CD14-positive monocyte (primary cell): Measurements from ENCODE around the gene RAB11FIP2. TPM values are rescaled to one million over a fixed set of nuclear protein-coding genes. Genes with fewer than 3 reads are reported as not detected.

Experiments
- DNase-seq, 3 donors: peaks; one replicate each; pipeline ENCODE4 v3.0.0-alpha.2; 2011 to 2022
- H2AFZ ChIP-seq: 2 replicates; pipeline ENCODE4 v1.6.0; 2012; ENCODE audit warnings: mild to moderate bottlenecking, low read depth, low read length, inconsistent platforms; ENCODE audit not compliant: insufficient read depth, poor library complexity, severe bottlenecking
- H3K27ac ChIP-seq, 2 donors: 1 replicate in 1 of 2; 2 replicates in 1 of 2; pipeline ENCODE4 v1.5.1; 2012 to 2013; ENCODE audit warnings: low read length in 2 of 2, control low read depth in 1 of 2, inconsistent platforms in 1 of 2, low read depth in 1 of 2, mild to moderate bottlenecking in 1 of 2
- H3K27me3 ChIP-seq, 2 donors: one replicate each; pipeline versions ENCODE4 v1.6.0 to v1.6.1; 2011 to 2013; ENCODE audit warnings: low read length in 2 of 2; ENCODE audit not compliant: control insufficient read depth in 2 of 2, insufficient read depth in 2 of 2
- H3K36me3 ChIP-seq, 2 donors: replicated peaks in 1 of 2; 1 replicate in 1 of 2; 2 replicates in 1 of 2; pipeline versions ENCODE4 v1.5.1 to v1.6.1; 2012 to 2013; ENCODE audit warnings: low read length in 2 of 2, control low read depth in 1 of 2, inconsistent platforms in 1 of 2, mild to moderate bottlenecking in 1 of 2; ENCODE audit not compliant: insufficient read depth in 2 of 2, control insufficient read depth in 1 of 2
- H3K4me1 ChIP-seq, 2 donors: 1 replicate in 1 of 2; 2 replicates in 1 of 2; pipeline versions ENCODE4 v1.5.1 to v1.6.1; 2012 to 2013; ENCODE audit warnings: low read length in 2 of 2, control low read depth in 1 of 2, inconsistent platforms in 1 of 2, mild to moderate bottlenecking in 1 of 2, moderate library complexity in 1 of 2; ENCODE audit not compliant: insufficient read depth in 2 of 2, control insufficient read depth in 1 of 2
- H3K4me2 ChIP-seq: replicated peaks from 2 replicates; pipeline ENCODE3; 2012; ENCODE audit warnings: low read length, moderate library complexity, mild to moderate bottlenecking; ENCODE audit not compliant: poor library complexity, severe bottlenecking; ENCODE audit errors: extremely low read depth
- H3K4me3 ChIP-seq, 3 experiments: fragments of 200-600 bp in 1 of 3; sonication (generic) in 1 of 3; replicated peaks in 1 of 3; 1 replicate in 2 of 3; 2 replicates in 1 of 3; pipeline ENCODE4 v1.5.1; 2011 to 2013; ENCODE audit warnings: low read length in 3 of 3, mild to moderate bottlenecking in 3 of 3, control low read depth in 2 of 3, low read depth in 2 of 3, inconsistent platforms in 1 of 3, moderate library complexity in 1 of 3
- H3K79me2 ChIP-seq: 2 replicates; pipeline ENCODE4 v1.6.0; 2012; ENCODE audit warnings: mild to moderate bottlenecking, control low read depth, inconsistent platforms, low read length, moderate library complexity; ENCODE audit not compliant: insufficient read depth
- H3K9ac ChIP-seq: 2 replicates; pipeline ENCODE4 v1.6.0; 2017; ENCODE audit warnings: low read length, mild to moderate bottlenecking; ENCODE audit not compliant: insufficient read depth, poor library complexity, severe bottlenecking
- H3K9me3 ChIP-seq, 2 donors: replicated peaks in 1 of 2; 1 replicate in 1 of 2; 2 replicates in 1 of 2; pipeline versions ENCODE4 v1.5.1 to v1.6.1; 2012 to 2013; ENCODE audit warnings: low read length in 2 of 2, control low read depth in 1 of 2; ENCODE audit not compliant: control insufficient read depth in 1 of 2, insufficient read depth in 1 of 2
- H4K20me1 ChIP-seq: 2 replicates; pipeline ENCODE4 v1.6.0; 2012; ENCODE audit warnings: mild to moderate bottlenecking, low read length, control low read depth, moderate library complexity; ENCODE audit not compliant: insufficient read depth
- H3K27ac Mint-ChIP-seq, 7 donors: one replicate each; pipeline ENCODE4 v1.8.0; 2020; ENCODE audit warnings: mild to moderate bottlenecking in 7 of 7, mixed read lengths in 7 of 7, moderate library complexity in 6 of 7, inconsistent platforms in 2 of 7
- H3K27me3 Mint-ChIP-seq, 3 donors: one replicate each; pipeline ENCODE4 v1.8.0; 2021 to 2022; ENCODE audit warnings: low read depth in 3 of 3, mild to moderate bottlenecking in 3 of 3, mixed read lengths in 3 of 3, moderate library complexity in 3 of 3, inconsistent platforms in 1 of 3
- H3K36me3 Mint-ChIP-seq, 2 donors: one replicate each; pipeline ENCODE4 v1.8.0; 2020; ENCODE audit warnings: mixed read lengths in 2 of 2, inconsistent platforms in 1 of 2, mild to moderate bottlenecking in 1 of 2
- H3K4me1 Mint-ChIP-seq: one replicate; pipeline ENCODE4 v1.8.0; 2020; ENCODE audit warnings: mild to moderate bottlenecking, mixed read lengths
- H3K4me3 Mint-ChIP-seq, 2 donors: one replicate each; pipeline ENCODE4 v1.8.0; 2020; ENCODE audit warnings: mild to moderate bottlenecking in 2 of 2, mixed read lengths in 2 of 2, moderate library complexity in 1 of 2
- H3K9me3 Mint-ChIP-seq, 7 donors: one replicate each; pipeline ENCODE4 v1.8.0; 2020 to 2022; ENCODE audit warnings: mixed read lengths in 7 of 7, mild to moderate bottlenecking in 6 of 7, moderate library complexity in 6 of 7, inconsistent platforms in 2 of 7
- CTCF ChIP-seq: fragments of 200-600 bp; IDR thresholded peaks from one replicate; pipeline ENCODE4 v1.8.0; 2022; ENCODE audit warnings: antibody characterized with exemption, mild to moderate bottlenecking
- WGBS: methylation state at CpG from one replicate; pipeline ENCODE4 v1.1.5; 2013; ENCODE audit warnings: missing lambda C conversion rate; ENCODE audit not compliant: insufficient coverage; 5-methylcytosine and 5-hydroxymethylcytosine counted together
- intact Hi-C, 2 donors: fragments of 100-400 bp; cut with micrococcal nuclease; formaldehyde crosslinking; loops; one replicate each; pipeline versions ENCODE4 v1.15.0 to v1.15.1; 2023
- polyA plus RNA-seq, 3 donors: library from polyadenylated mRNA; depleted of rRNA in 1 of 3; unstranded in 2 of 3; stranded (reverse) in 1 of 3; fragments of 300-500 nt in 2 of 3; fragments of >200 nt in 1 of 3; fragmentation: Illumina TruSeq in 2 of 3; gene quantifications; 1 replicate in 2 of 3; 2 replicates in 1 of 3; pipeline ENCODE4 v1.2.3, GENCODE V29; 2012 to 2021

The RAB11FIP2 gene
- polyA plus RNA-seq, 3 donors, result 3.5 to 6.7 (median 5.4) TPM

- Histone ChIP-seq H3K27ac (no peak overlapping the region), H3K79me2 (no peaks in the 10 kb centered on the region), H3K9me3 (no peaks in the 10 kb centered on the region), H3K9ac (no peak overlapping the region), H3K27me3 (no peaks in the 10 kb centered on the region), H3K4me1 (no peaks in the 10 kb centered on the region), H2AFZ (no peak overlapping the region), H4K20me1 (no peaks in the 10 kb centered on the region), H3K4me2 (no peak overlapping the region), H3K4me3 (no peak overlapping the region), H3K36me3 (peaks cover 42 to 68% of the 10 kb centered on the region in 2 donors)
- TF ChIP-seq CTCF, result no peak
- no peaks in the 10 kb centered on the region for H3K4me1 Mint-ChIP-seq
- no peak overlapping the region for H3K27ac Mint-ChIP-seq
- peaks cover 45 to 47% of the 10 kb centered on the region in 2 donors for H3K36me3 Mint-ChIP-seq
- intact Hi-C loops, result no loop called here
- no peaks in the 10 kb centered on the region for H3K9me3 Mint-ChIP-seq
- H3K4me3 Mint-ChIP-seq, result no peak overlapping the region
- no peak for DNase-seq
- H3K27me3 Mint-ChIP-seq, result no peaks in the 10 kb centered on the region
Measured at GRCh38 chr10:118012952-118013525, 33.7 kb downstream of the RAB11FIP2 start.

GRCh38 chr10:118007773-118008172 is 39.0 kb downstream of the RAB11FIP2 start:
- no peak for TF ChIP-seq CTCF
- H3K27ac ChIP-seq, result no peak overlapping the region
- DNase-seq, result no peak
- intact Hi-C loops, result no loop called here
- no peaks in the 10 kb centered on the region for H3K9me3 ChIP-seq
- no peaks in the 10 kb centered on the region for H3K27me3 ChIP-seq
- peaks cover 50 to 71% of the 10 kb centered on the region in 2 donors for H3K36me3 ChIP-seq
- H3K9ac ChIP-seq, result no peak overlapping the region
- Mint-ChIP-seq H3K9me3 (no peaks in the 10 kb centered on the region), H3K4me1 (peaks cover 6% of the 10 kb centered on the region), H3K27ac (no peak overlapping the region), H3K36me3 (peaks cover 49 to 61% of the 10 kb centered on the region in 2 donors), H3K27me3 (no peaks in the 10 kb centered on the region), H3K4me3 (no peak overlapping the region)
- no peaks in the 10 kb centered on the region for H4K20me1 ChIP-seq
- no peaks in the 10 kb centered on the region for H3K4me1 ChIP-seq
- no CpG with 5 or more reads among the region's 3 CpGs for WGBS
- no peak overlapping the region for H2AFZ ChIP-seq
- H3K4me2 ChIP-seq, result no peak overlapping the region
- no peak overlapping the region for H3K4me3 ChIP-seq
- no peaks in the 10 kb centered on the region for H3K79me2 ChIP-seq
